CD8-positive, alpha-beta memory T cell (primary cell): ENCODE measurements around the gene PRR12. TPM values are rescaled to one million over a fixed set of nuclear protein-coding genes. Genes with fewer than 3 reads are reported as not detected.

Source experiments
- CTCF ChIA-PET: fragments of 350-600 bp; sonication (Branson Sonifier 250); formaldehyde crosslinking; loops from one replicate; lab custom pipeline; 2021; ENCODE audit warnings: antibody characterized with exemption; lab: Charles Lee
- POLR2A ChIA-PET: fragments of 350-600 bp; sonication (Branson Sonifier 250); formaldehyde crosslinking; loops from one replicate; lab custom pipeline; 2021; ENCODE audit warnings: antibody characterized with exemption; lab: Charles Lee
- DNase-seq, 5 donors: peaks; one replicate each; pipeline versions ENCODE4 v3.0.0 to v3.0.0-alpha.2; 2020 to 2022; ENCODE audit warnings: mixed read lengths in 1 of 5
- H3K27ac ChIP-seq: one replicate; pipeline ENCODE4 v1.7.0; 2013; ENCODE audit warnings: low read depth, mild to moderate bottlenecking, low read length, moderate library complexity
- H3K27me3 ChIP-seq: 2 replicates; pipeline ENCODE4 v1.7.0; 2013; ENCODE audit warnings: low read length, mild to moderate bottlenecking; ENCODE audit not compliant: insufficient read depth, poor library complexity, severe bottlenecking
- H3K36me3 ChIP-seq: 2 replicates; pipeline ENCODE4 v1.7.0; 2013; ENCODE audit warnings: mild to moderate bottlenecking, low read length, moderate library complexity; ENCODE audit not compliant: insufficient read depth
- H3K4me1 ChIP-seq: 2 replicates; pipeline ENCODE4 v1.7.0; 2013; ENCODE audit warnings: mild to moderate bottlenecking, low read length, moderate library complexity; ENCODE audit not compliant: insufficient read depth
- H3K4me3 ChIP-seq: 2 replicates; pipeline ENCODE4 v1.7.0; 2013; ENCODE audit warnings: mild to moderate bottlenecking, low read length
- H3K9me3 ChIP-seq: 2 replicates; pipeline ENCODE4 v1.7.0; 2013; ENCODE audit warnings: mild to moderate bottlenecking, low read length
- H3K27ac Mint-ChIP-seq, 8 donors: one replicate each; pipeline ENCODE4 v1.8.0; 2020 to 2021; ENCODE audit warnings: mixed read lengths in 8 of 8, mild to moderate bottlenecking in 6 of 8, inconsistent platforms in 3 of 8, moderate library complexity in 3 of 8
- H3K27me3 Mint-ChIP-seq, 2 donors: one replicate each; pipeline ENCODE4 v1.8.0; 2020 to 2021; ENCODE audit warnings: mixed read lengths in 2 of 2, mild to moderate bottlenecking in 1 of 2, moderate library complexity in 1 of 2
- H3K36me3 Mint-ChIP-seq, 3 donors: one replicate each; pipeline ENCODE4 v1.8.0; 2020 to 2021; ENCODE audit warnings: mixed read lengths in 3 of 3, inconsistent platforms in 1 of 3, mild to moderate bottlenecking in 1 of 3
- H3K4me1 Mint-ChIP-seq, 3 donors: one replicate each; pipeline ENCODE4 v1.8.0; 2020 to 2021; ENCODE audit warnings: mixed read lengths in 3 of 3, inconsistent platforms in 1 of 3, mild to moderate bottlenecking in 1 of 3
- H3K4me3 Mint-ChIP-seq, 7 donors: one replicate each; pipeline ENCODE4 v1.8.0; 2020 to 2021; ENCODE audit warnings: mixed read lengths in 7 of 7, mild to moderate bottlenecking in 6 of 7, moderate library complexity in 4 of 7, inconsistent platforms in 2 of 7
- H3K9me3 Mint-ChIP-seq, 5 donors: one replicate each; pipeline ENCODE4 v1.8.0; 2020 to 2022; ENCODE audit warnings: mixed read lengths in 5 of 5, mild to moderate bottlenecking in 3 of 5, moderate library complexity in 2 of 5, inconsistent platforms in 1 of 5
- polyA plus RNA-seq: library from polyadenylated mRNA; unstranded; fragments of 300-500 nt; fragmentation: Illumina TruSeq; gene quantifications from one replicate; pipeline ENCODE4 v1.2.3, GENCODE V29; 2021
- total RNA-seq, 2 experiments: library from RNA; stranded (reverse); gene quantifications; one replicate each; pipeline ENCODE4 v1.2.3, GENCODE V29; 2021

Gene PRR12
- total and polyA plus RNA-seq, 3 experiments from 2014 or later = 0.81 to 27.5 (median 25.9) TPM

GRCh38 chr19:49593233-49594113, 2.5 kb downstream of the PRR12 start:
- H3K9me3 ChIP-seq = no peaks in the 10 kb centered on the region
- H3K4me1 ChIP-seq = peaks cover 26% of the 10 kb centered on the region
- Mint-ChIP-seq H3K36me3 (peaks cover 0 to 43% (median 10%) of the 10 kb centered on the region in 3 donors), H3K4me3 (peak overlapping the region; percentile 85 to 96 (median 91)), H3K9me3 (no peaks in the 10 kb centered on the region), H3K4me1 (peaks cover 32 to 47% (median 34%) of the 10 kb centered on the region in 3 donors), H3K27me3 (peaks cover 0 to 5% of the 10 kb centered on the region in 2 donors), H3K27ac (peak overlapping the region; percentile 85 to 97 (median 94))
- POLR2A ChIA-PET = interaction anchor here (0.6 to 2.8 kb wide), 5 partner anchors 13 to 106 kb away, joined by 3 to 22 read pairs (median 3); partner anchors contain the start of genes NOSIP, PRMT1, RPL13A and RRAS
- H3K27me3 ChIP-seq = no peaks in the 10 kb centered on the region
- peak overlapping the region; percentile 87 for H3K4me3 ChIP-seq
- H3K36me3 ChIP-seq = peaks cover 11% of the 10 kb centered on the region
- H3K27ac ChIP-seq = peak overlapping the region; percentile 70
- CTCF ChIA-PET = interaction anchor here (1.1 to 1.3 kb wide), 2 partner anchors 23 to 47 kb away, joined by 3 to 4 read pairs; partner anchors contain the start of gene RRAS
- DNase-seq = peak; percentile 84 to 92 (median 88)

- Mint-ChIP-seq H3K4me3 (peak overlapping the region in 6 of 7 donors; percentile 43 to 94 (median 86)), H3K9me3 (no peaks in the 10 kb centered on the region), H3K4me1 (peaks cover 28 to 45% (median 29%) of the 10 kb centered on the region in 3 donors), H3K27me3 (peaks cover 0 to 5% of the 10 kb centered on the region in 2 donors), H3K27ac (peak overlapping the region in 7 of 8 donors; percentile 85 to 97 (median 94)), H3K36me3 (peaks cover 0 to 50% (median 10%) of the 10 kb centered on the region in 3 donors)
- no peaks in the 10 kb centered on the region for H3K9me3 ChIP-seq
- ChIA-PET POLR2A (interaction anchor here (0.7 to 2.8 kb wide), 3 partner anchors 8 to 82 kb away, joined by 3 to 22 read pairs (median 3); partner anchors contain the start of genes PRMT1, RRAS and SCAF1), CTCF (interaction anchor here (1.3 kb wide), 1 partner anchor 46 kb away, joined by 3 read pairs; the partner anchor contains the start of gene RRAS)
- H3K36me3 ChIP-seq = peaks cover 18% of the 10 kb centered on the region
- no peak overlapping the region for H3K4me3 ChIP-seq
- no peaks in the 10 kb centered on the region for H3K27me3 ChIP-seq
- DNase-seq = no peak
- H3K4me1 ChIP-seq = peaks cover 26% of the 10 kb centered on the region
- H3K27ac ChIP-seq = no peak overlapping the region
These were observed 3.4 kb downstream of the PRR12 start for GRCh38 chr19:49594157-49594992.

GRCh38 chr19:49594993-49595818, 4.2 kb downstream of the PRR12 start:
- peaks cover 23% of the 10 kb centered on the region for H3K36me3 ChIP-seq
- H3K4me3 ChIP-seq = no peak overlapping the region
- CTCF ChIA-PET = interaction anchor here (0.9 to 1.3 kb wide), 2 partner anchors 45 to 83 kb away, joined by 3 read pairs; partner anchors contain the start of gene RRAS

GRCh38 chr19:49595819-49596404, 4.9 kb downstream of the PRR12 start:
- Histone ChIP-seq H3K36me3 (peaks cover 24% of the 10 kb centered on the region), H3K4me1 (peaks cover 20% of the 10 kb centered on the region), H3K4me3 (no peak overlapping the region), H3K9me3 (no peaks in the 10 kb centered on the region), H3K27ac (no peak overlapping the region), H3K27me3 (no peaks in the 10 kb centered on the region)
- H3K4me1 Mint-ChIP-seq = peaks cover 27 to 44% (median 27%) of the 10 kb centered on the region in 3 donors
- no peak overlapping the region for H3K27ac Mint-ChIP-seq
- CTCF ChIA-PET = interaction anchor here (0.9 kb wide), 1 partner anchor 82 kb away, joined by 3 read pairs; no protein-coding TSS in a partner anchor
- POLR2A ChIA-PET = interaction anchor here (0.5 to 1.2 kb wide), 3 partner anchors 44 to 112 kb away, joined by 3 to 5 read pairs (median 3); partner anchors contain the start of genes PRMT1 and RRAS
- H3K4me3 Mint-ChIP-seq = no peak overlapping the region
- peaks cover 0 to 5% of the 10 kb centered on the region in 2 donors for H3K27me3 Mint-ChIP-seq
- H3K36me3 Mint-ChIP-seq = peaks cover 0 to 55% (median 14%) of the 10 kb centered on the region in 3 donors
- H3K9me3 Mint-ChIP-seq = no peaks in the 10 kb centered on the region
- no peak for DNase-seq

More at GRCh38 chr19:49594993-49595818, 4.2 kb downstream of the PRR12 start:
- Mint-ChIP-seq H3K27ac (no peak overlapping the region), H3K4me1 (peaks cover 26 to 41% (median 26%) of the 10 kb centered on the region in 3 donors), H3K4me3 (no peak overlapping the region), H3K36me3 (peaks cover 0 to 55% (median 13%) of the 10 kb centered on the region in 3 donors), H3K9me3 (no peaks in the 10 kb centered on the region), H3K27me3 (peaks cover 0 to 5% of the 10 kb centered on the region in 2 donors)
- POLR2A ChIA-PET = interaction anchor here (1.2 kb wide), 1 partner anchor 81 kb away, joined by 3 read pairs; the partner anchor contains the start of gene PRMT1
- Histone ChIP-seq H3K4me1 (peaks cover 26% of the 10 kb centered on the region), H3K9me3 (no peaks in the 10 kb centered on the region), H3K27ac (no peak overlapping the region), H3K27me3 (no peaks in the 10 kb centered on the region)
- DNase-seq = no peak

GRCh38 chr19:49596407-49596806, 5.4 kb downstream of the PRR12 start:
- Mint-ChIP-seq H3K27ac (no peak overlapping the region), H3K27me3 (peaks cover 0 to 5% of the 10 kb centered on the region in 2 donors), H3K9me3 (no peaks in the 10 kb centered on the region), H3K4me1 (peaks cover 27 to 48% (median 27%) of the 10 kb centered on the region in 3 donors), H3K36me3 (peaks cover 0 to 60% (median 14%) of the 10 kb centered on the region in 3 donors), H3K4me3 (no peak overlapping the region)
- Histone ChIP-seq H3K4me3 (no peak overlapping the region), H3K36me3 (peaks cover 27% of the 10 kb centered on the region), H3K27me3 (no peaks in the 10 kb centered on the region), H3K4me1 (peaks cover 20% of the 10 kb centered on the region), H3K27ac (no peak overlapping the region), H3K9me3 (no peaks in the 10 kb centered on the region)
- ChIA-PET CTCF (no interaction called here), POLR2A (interaction anchor here (0.5 to 1.1 kb wide), 4 partner anchors 27 to 112 kb away, joined by 3 to 6 read pairs (median 4); partner anchors contain the start of gene RRAS)
- DNase-seq = no peak

- H3K27me3 Mint-ChIP-seq = peaks cover 0 to 5% of the 10 kb centered on the region in 2 donors
- H3K4me3 Mint-ChIP-seq = no peak overlapping the region
- Histone ChIP-seq H3K36me3 (peaks cover 27% of the 10 kb centered on the region), H3K27me3 (no peaks in the 10 kb centered on the region), H3K4me3 (no peak overlapping the region), H3K27ac (no peak overlapping the region), H3K4me1 (peaks cover 20% of the 10 kb centered on the region), H3K9me3 (no peaks in the 10 kb centered on the region)
- ChIA-PET POLR2A (interaction anchor here (0.6 kb wide), 2 partner anchors 28 to 44 kb away, joined by 4 to 6 read pairs; no protein-coding TSS in a partner anchor), CTCF (no interaction called here)
- no peak overlapping the region for H3K27ac Mint-ChIP-seq
- H3K9me3 Mint-ChIP-seq = no peaks in the 10 kb centered on the region
- peaks cover 0 to 63% (median 14%) of the 10 kb centered on the region in 3 donors for H3K36me3 Mint-ChIP-seq
- H3K4me1 Mint-ChIP-seq = peaks cover 27 to 51% (median 28%) of the 10 kb centered on the region in 3 donors
- DNase-seq = no peak
These were observed 6.1 kb downstream of the PRR12 start for GRCh38 chr19:49596954-49597702.
